ENCODE results near the gene HHAT.
"Not testable (repeated sequence)": the region's sequence is repeated elsewhere in the genome, so short reads cannot be mapped to it uniquely, and the experiment has no call there.

The HHAT gene

DNA sequence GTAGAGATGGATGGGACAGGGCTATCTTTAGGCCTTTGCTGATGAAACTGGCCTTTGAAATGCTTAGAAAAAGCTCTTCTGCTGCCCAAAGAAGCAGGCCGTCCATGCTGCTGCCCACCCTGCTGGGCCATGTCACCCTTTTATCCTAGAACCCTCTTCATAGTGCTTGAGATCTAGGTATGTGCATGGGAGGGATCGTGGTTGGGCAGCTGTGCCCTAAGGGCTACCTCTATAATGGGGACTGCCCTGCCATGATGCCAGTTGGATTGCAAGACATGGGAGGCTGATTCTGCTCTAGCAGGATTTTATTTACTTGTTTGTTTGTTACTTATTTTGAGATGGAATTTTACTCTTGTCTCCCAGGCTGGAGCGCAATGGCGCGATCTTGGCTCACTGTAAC, 69.0 kb downstream of the HHAT start:
- no peak overlapping the region for H3K18ac ChIP-seq (ENCODE audit: low read length)
- WGBS (ENCODE audit: extremely low coverage, insufficient coverage, low lambda C conversion rate), result no CpG with 5 or more reads among the region's 5 CpGs
- DNase-seq, result no peak

DNA sequence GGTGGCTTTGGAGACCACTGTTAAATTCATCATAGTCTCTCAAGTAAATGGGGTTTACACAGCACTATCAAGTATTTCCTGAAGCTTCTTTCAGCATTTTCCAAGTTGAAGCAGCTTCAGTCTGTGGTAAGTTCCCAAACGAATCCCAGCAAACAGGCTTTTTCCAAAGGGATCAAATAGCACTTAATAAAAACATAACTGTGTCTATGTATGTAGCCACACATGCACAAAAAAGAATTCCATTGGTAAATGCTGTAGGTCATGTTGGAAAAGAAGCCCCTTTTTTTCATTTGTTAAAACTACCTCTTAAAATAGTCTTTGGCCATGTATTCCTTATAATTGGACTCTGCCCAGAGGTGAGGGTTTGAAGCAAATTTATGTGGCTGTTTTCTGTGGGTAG, 69.8 kb downstream of the HHAT start:
- Histone ChIP-seq H3K18ac (ENCODE audit: low read length) (no peak overlapping the region), H3K9ac (ENCODE audit: low read length) (no peak overlapping the region), H2BK120ac (ENCODE audit: low read depth, low read length) (no peak overlapping the region), H2BK5ac (ENCODE audit: low read length) (no peak overlapping the region), H3K27ac (ENCODE audit: low read depth, low read length) (no peak overlapping the region), H3K79me2 (ENCODE audit: control insufficient read depth, insufficient read depth, low read length) (no peaks in the 10 kb centered on the region), H3K79me1 (ENCODE audit: low read length) (no peaks in the 10 kb centered on the region), H3K27me3 (ENCODE audit: insufficient read depth, low read length, poor library complexity) (no peaks in the 10 kb centered on the region), H3K4ac (ENCODE audit: low read depth, low read length) (no peak overlapping the region), H4K8ac (ENCODE audit: low read depth, low read length) (no peak overlapping the region), H3K23ac (ENCODE audit: low read length) (no peak overlapping the region), H3K4me1 (ENCODE audit: control insufficient read depth, low read depth, low read length) (no peaks in the 10 kb centered on the region), H3K4me3 (ENCODE audit: low read length) (no peak overlapping the region), H2BK15ac (replicated peaks; ENCODE audit: low read depth) (no peak overlapping the region), H3K4me2 (ENCODE audit: low read length) (no peak overlapping the region), H3K56ac (ENCODE audit: low read length) (no peak overlapping the region), H4K5ac (ENCODE audit: low read length) (no peak overlapping the region), H3K36me3 (ENCODE audit: control insufficient read depth, insufficient read depth, low read length) (no peaks in the 10 kb centered on the region), H2AK5ac (ENCODE audit: low read length) (no peak overlapping the region)
- WGBS (ENCODE audit: extremely low coverage, insufficient coverage, low lambda C conversion rate), result no CpG with 5 or more reads among the region's 1 CpG
- DNase-seq, result no peak

More for the DNA sequence above, 69.0 kb downstream of the HHAT start:
- Histone ChIP-seq H3K79me1 (ENCODE audit: low read length) (no peaks in the 10 kb centered on the region), H2AK5ac (ENCODE audit: low read length) (no peak overlapping the region), H2BK5ac (ENCODE audit: low read length) (no peak overlapping the region), H3K27ac (ENCODE audit: low read depth, low read length) (no peak overlapping the region), H2BK120ac (ENCODE audit: low read depth, low read length) (no peak overlapping the region), H3K9ac (ENCODE audit: low read length) (no peak overlapping the region), H3K36me3 (ENCODE audit: control insufficient read depth, insufficient read depth, low read length) (no peaks in the 10 kb centered on the region), H3K79me2 (ENCODE audit: control insufficient read depth, insufficient read depth, low read length) (no peaks in the 10 kb centered on the region), H4K8ac (ENCODE audit: low read depth, low read length) (no peak overlapping the region), H3K27me3 (ENCODE audit: insufficient read depth, low read length, poor library complexity) (no peaks in the 10 kb centered on the region), H3K4ac (ENCODE audit: low read depth, low read length) (no peak overlapping the region), H3K23ac (ENCODE audit: low read length) (no peak overlapping the region), H3K56ac (ENCODE audit: low read length) (no peak overlapping the region), H3K4me1 (ENCODE audit: control insufficient read depth, low read depth, low read length) (no peaks in the 10 kb centered on the region), H4K5ac (ENCODE audit: low read length) (no peak overlapping the region), H3K4me2 (ENCODE audit: low read length) (no peak overlapping the region), H3K4me3 (ENCODE audit: low read length) (no peak overlapping the region), H2BK15ac (replicated peaks; ENCODE audit: low read depth) (no peak overlapping the region)

DNA sequence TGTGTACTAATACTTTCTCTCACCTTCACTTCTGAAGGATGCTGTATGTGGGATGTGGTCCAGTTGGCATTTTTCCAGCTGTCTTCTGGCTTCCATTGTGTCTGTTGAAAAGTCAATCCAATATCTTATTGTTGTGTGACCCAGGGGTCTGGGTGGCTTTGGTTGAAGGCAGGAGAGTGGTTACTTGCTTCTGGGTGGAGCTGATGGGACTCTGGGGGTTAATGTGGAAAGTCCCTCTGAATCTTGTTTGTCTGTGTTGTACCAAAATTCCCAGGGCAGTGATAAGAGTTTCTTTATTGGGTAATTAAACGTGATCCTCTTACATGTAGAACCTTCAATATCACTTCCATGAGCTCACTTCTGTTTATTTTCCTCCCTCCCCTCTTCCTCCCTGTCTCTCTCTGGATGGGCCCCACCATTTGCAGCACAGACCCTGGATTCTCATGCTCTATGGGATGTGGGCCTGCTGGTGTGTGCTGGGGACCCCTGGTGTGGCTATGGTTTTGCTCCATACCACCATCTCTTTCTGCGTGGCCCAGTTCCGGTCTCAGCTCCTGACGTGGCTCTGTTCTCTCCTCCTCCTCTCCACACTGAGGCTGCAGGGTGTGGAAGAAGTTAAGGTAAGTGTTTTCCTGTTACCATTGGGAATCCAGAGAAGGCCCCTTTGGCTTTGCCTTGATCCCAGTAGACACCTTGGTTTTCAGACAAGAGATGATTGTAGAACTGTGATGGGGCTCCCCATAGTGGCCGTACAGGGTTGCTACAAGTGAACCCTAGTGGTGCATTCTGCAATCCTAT, 71.5 kb downstream of the HHAT start:
- Histone ChIP-seq H4K8ac (ENCODE audit: low read depth, low read length) (no peak overlapping the region), H3K79me1 (ENCODE audit: low read length) (no peaks in the 10 kb centered on the region), H2AK5ac (ENCODE audit: low read length) (no peak overlapping the region), H2BK120ac (ENCODE audit: low read depth, low read length) (no peak overlapping the region), H3K4me3 (ENCODE audit: low read length) (no peak overlapping the region), H3K56ac (ENCODE audit: low read length) (peak overlapping the region; percentile 80), H3K9ac (ENCODE audit: low read length) (peak overlapping the region; percentile 20), H3K27ac (ENCODE audit: low read depth, low read length) (no peak overlapping the region), H2BK5ac (ENCODE audit: low read length) (no peak overlapping the region), H3K4ac (ENCODE audit: low read depth, low read length) (no peak overlapping the region), H3K79me2 (ENCODE audit: control insufficient read depth, insufficient read depth, low read length) (no peaks in the 10 kb centered on the region), H3K27me3 (ENCODE audit: insufficient read depth, low read length, poor library complexity) (no peaks in the 10 kb centered on the region), H4K5ac (ENCODE audit: low read length) (peak overlapping the region; percentile 49), H3K36me3 (ENCODE audit: control insufficient read depth, insufficient read depth, low read length) (no peaks in the 10 kb centered on the region), H3K4me1 (ENCODE audit: control insufficient read depth, low read depth, low read length) (no peaks in the 10 kb centered on the region), H3K4me2 (ENCODE audit: low read length) (no peak overlapping the region), H3K18ac (ENCODE audit: low read length) (no peak overlapping the region), H2BK15ac (replicated peaks; ENCODE audit: low read depth) (no peak overlapping the region), H3K23ac (ENCODE audit: low read length) (no peak overlapping the region)
- no CpG with 5 or more reads among the region's 5 CpGs for WGBS (ENCODE audit: extremely low coverage, insufficient coverage, low lambda C conversion rate)
- peak; percentile 86 for DNase-seq

DNA sequence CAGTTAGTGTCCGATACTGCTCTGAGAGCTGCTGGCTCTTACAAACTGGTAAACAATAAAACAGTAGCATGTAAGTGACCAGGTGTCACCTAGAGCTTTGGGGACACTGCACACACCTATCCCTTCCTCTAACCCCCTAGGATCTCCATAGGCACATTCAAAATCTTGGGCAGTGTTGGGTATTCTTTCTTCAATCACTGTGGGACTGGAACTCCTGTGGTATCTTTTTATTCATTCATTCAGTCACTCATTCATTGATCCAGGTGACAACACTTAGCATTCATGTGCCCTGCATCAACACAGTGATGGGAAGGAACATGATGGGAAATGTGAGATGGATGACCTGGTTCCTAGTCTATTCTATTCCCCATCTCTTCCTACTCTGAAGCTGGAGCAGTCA, 73.9 kb downstream of the HHAT start:
- no peak overlapping the region for H2BK15ac ChIP-seq (replicated peaks; ENCODE audit: low read depth)
- H3K27ac ChIP-seq (ENCODE audit: low read depth, low read length), result no peak overlapping the region
- H3K4me1 ChIP-seq (ENCODE audit: control insufficient read depth, low read depth, low read length), result no peaks in the 10 kb centered on the region
- WGBS (ENCODE audit: extremely low coverage, insufficient coverage, low lambda C conversion rate), result no CpG with 5 or more reads among the region's 1 CpG
- H4K8ac ChIP-seq (ENCODE audit: low read depth, low read length), result no peak overlapping the region
- H2BK120ac ChIP-seq (ENCODE audit: low read depth, low read length), result no peak overlapping the region
- H3K4ac ChIP-seq (ENCODE audit: low read depth, low read length), result no peak overlapping the region
- H3K18ac ChIP-seq (ENCODE audit: low read length), result no peak overlapping the region
- no peak overlapping the region for H3K23ac ChIP-seq (ENCODE audit: low read length)
- no peak overlapping the region for H2BK5ac ChIP-seq (ENCODE audit: low read length)
- H4K5ac ChIP-seq (ENCODE audit: low read length), result no peak overlapping the region
- no peaks in the 10 kb centered on the region for H3K36me3 ChIP-seq (ENCODE audit: control insufficient read depth, insufficient read depth, low read length)
- H3K4me2 ChIP-seq (ENCODE audit: low read length), result no peak overlapping the region
- no peak for DNase-seq
- no peaks in the 10 kb centered on the region for H3K79me2 ChIP-seq (ENCODE audit: control insufficient read depth, insufficient read depth, low read length)
- H3K9ac ChIP-seq (ENCODE audit: low read length), result no peak overlapping the region
- no peaks in the 10 kb centered on the region for H3K27me3 ChIP-seq (ENCODE audit: insufficient read depth, low read length, poor library complexity)
- no peak overlapping the region for H2AK5ac ChIP-seq (ENCODE audit: low read length)
- H3K4me3 ChIP-seq (ENCODE audit: low read length), result no peak overlapping the region
- no peak overlapping the region for H3K56ac ChIP-seq (ENCODE audit: low read length)
- no peaks in the 10 kb centered on the region for H3K79me1 ChIP-seq (ENCODE audit: low read length)

DNA sequence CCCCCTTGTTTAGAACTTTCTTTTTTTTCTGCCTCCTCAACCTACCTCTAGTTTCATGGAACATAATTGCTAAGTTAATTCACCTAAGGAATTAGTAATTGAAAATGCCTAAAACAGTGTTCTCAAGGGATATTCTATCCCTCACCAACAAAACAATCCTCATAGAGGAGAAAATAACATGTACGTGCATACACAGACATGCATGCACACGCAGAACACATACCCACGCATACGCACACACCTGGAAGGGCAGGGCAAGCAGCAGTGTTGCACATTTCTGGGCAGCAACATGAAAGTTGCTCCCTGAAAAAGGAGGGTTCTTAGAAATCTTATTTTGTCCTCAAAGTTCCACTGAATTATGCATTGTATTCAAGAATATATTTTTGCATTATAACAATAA, 76.6 kb downstream of the HHAT start:
- H3K27me3 ChIP-seq (ENCODE audit: insufficient read depth, low read length, poor library complexity), result no peaks in the 10 kb centered on the region
- H3K4me2 ChIP-seq (ENCODE audit: low read length), result no peak overlapping the region
- no peak overlapping the region for H3K56ac ChIP-seq (ENCODE audit: low read length)
- no peak for DNase-seq
- H3K18ac ChIP-seq (ENCODE audit: low read length), result no peak overlapping the region
- H3K4ac ChIP-seq (ENCODE audit: low read depth, low read length), result no peak overlapping the region
- H3K9ac ChIP-seq (ENCODE audit: low read length), result no peak overlapping the region
- H3K4me3 ChIP-seq (ENCODE audit: low read length), result no peak overlapping the region
- no peaks in the 10 kb centered on the region for H3K36me3 ChIP-seq (ENCODE audit: control insufficient read depth, insufficient read depth, low read length)
- no peak overlapping the region for H2AK5ac ChIP-seq (ENCODE audit: low read length)
- H2BK5ac ChIP-seq (ENCODE audit: low read length), result no peak overlapping the region
- H2BK120ac ChIP-seq (ENCODE audit: low read depth, low read length), result no peak overlapping the region
- H3K79me2 ChIP-seq (ENCODE audit: control insufficient read depth, insufficient read depth, low read length), result no peaks in the 10 kb centered on the region
- no peaks in the 10 kb centered on the region for H3K4me1 ChIP-seq (ENCODE audit: control insufficient read depth, low read depth, low read length)
- no peak overlapping the region for H2BK15ac ChIP-seq (replicated peaks; ENCODE audit: low read depth)
- no peak overlapping the region for H4K8ac ChIP-seq (ENCODE audit: low read depth, low read length)
- H3K79me1 ChIP-seq (ENCODE audit: low read length), result no peaks in the 10 kb centered on the region
- no peak overlapping the region for H4K5ac ChIP-seq (ENCODE audit: low read length)
- H3K23ac ChIP-seq (ENCODE audit: low read length), result no peak overlapping the region
- no CpG with 5 or more reads among the region's 4 CpGs for WGBS (ENCODE audit: extremely low coverage, insufficient coverage, low lambda C conversion rate)
- no peak overlapping the region for H3K27ac ChIP-seq (ENCODE audit: low read depth, low read length)

DNA sequence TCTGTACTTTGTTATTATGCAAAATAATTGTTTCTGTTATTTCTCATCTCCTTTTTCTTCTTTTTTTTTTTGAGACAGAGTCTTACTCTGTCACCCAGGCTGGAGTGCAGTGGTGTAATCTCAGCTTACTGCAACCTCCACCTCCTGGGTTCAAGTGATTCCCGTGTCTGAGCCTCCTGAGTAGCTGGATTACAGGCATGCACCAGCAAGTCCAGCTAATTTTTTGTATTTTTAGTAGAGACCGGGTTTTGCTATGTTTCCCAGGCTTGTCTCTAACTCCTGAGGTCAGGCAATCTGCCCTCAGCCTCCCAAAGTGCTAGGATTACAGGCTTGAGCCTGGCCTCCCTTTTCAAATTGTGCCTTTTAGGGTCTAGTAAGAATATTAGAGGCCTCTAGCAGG, 77.6 kb downstream of the HHAT start:
- DNase-seq; H3K79me1 ChIP-seq (ENCODE audit: low read length); H2BK15ac ChIP-seq (replicated peaks; ENCODE audit: low read depth); H3K79me2 ChIP-seq (ENCODE audit: control insufficient read depth, insufficient read depth, low read length); H3K4me1 ChIP-seq (ENCODE audit: control insufficient read depth, low read depth, low read length); H3K4ac ChIP-seq (ENCODE audit: low read depth, low read length); H3K18ac ChIP-seq (ENCODE audit: low read length); H3K56ac ChIP-seq (ENCODE audit: low read length); H3K23ac ChIP-seq (ENCODE audit: low read length); H3K4me2 ChIP-seq (ENCODE audit: low read length); H2BK120ac ChIP-seq (ENCODE audit: low read depth, low read length); H3K36me3 ChIP-seq (ENCODE audit: control insufficient read depth, insufficient read depth, low read length); H3K4me3 ChIP-seq (ENCODE audit: low read length); H2BK5ac ChIP-seq (ENCODE audit: low read length); H4K5ac ChIP-seq (ENCODE audit: low read length); H4K8ac ChIP-seq (ENCODE audit: low read depth, low read length); H3K27ac ChIP-seq (ENCODE audit: low read depth, low read length); H3K27me3 ChIP-seq (ENCODE audit: insufficient read depth, low read length, poor library complexity); H2AK5ac ChIP-seq (ENCODE audit: low read length); H3K9ac ChIP-seq (ENCODE audit: low read length): not testable (repeated sequence)
- no CpG with 5 or more reads among the region's 2 CpGs for WGBS (ENCODE audit: extremely low coverage, insufficient coverage, low lambda C conversion rate)

Measured in mesendoderm (in vitro differentiated cells).